ENCODE measurements around the gene MACROD2. TPM values are rescaled to one million over a fixed set of nuclear protein-coding genes. Genes with fewer than 3 reads are reported as not detected.
A peak's percentile ranks its signal among the peaks of the same experiment; 100 is the strongest.

The MACROD2 gene
- total RNA-seq, 1 experiment from 2014 or later = 1.5 TPM

GRCh38 chr20:15859061-15859460 is 1863.7 kb downstream of the MACROD2 start:
- Histone ChIP-seq H3K36me3 (replicated peaks; ENCODE audit: control insufficient read depth, insufficient read depth, low read length) (no peaks in the 10 kb centered on the region), H3K4me3 (ENCODE audit: insufficient read depth, low read depth, low read length) (no peak overlapping the region), H3K27me3 (ENCODE audit: control insufficient read depth, insufficient read depth, low read length) (no peaks in the 10 kb centered on the region)
- DNase-seq = no peak

GRCh38 chr20:15860850-15861249 is 1865.5 kb downstream of the MACROD2 start:
- H3K36me3 ChIP-seq (replicated peaks; ENCODE audit: control insufficient read depth, insufficient read depth, low read length) = no peaks in the 10 kb centered on the region
- H3K4me3 ChIP-seq (ENCODE audit: insufficient read depth, low read depth, low read length) = no peak overlapping the region
- H3K27me3 ChIP-seq (ENCODE audit: control insufficient read depth, insufficient read depth, low read length) = no peaks in the 10 kb centered on the region
- DNase-seq = no peak

GRCh38 chr20:15862178-15862577 is 1866.9 kb downstream of the MACROD2 start:
- DNase-seq = no peak
- Histone ChIP-seq H3K36me3 (replicated peaks; ENCODE audit: control insufficient read depth, insufficient read depth, low read length) (no peaks in the 10 kb centered on the region), H3K4me3 (ENCODE audit: insufficient read depth, low read depth, low read length) (no peak overlapping the region), H3K27me3 (ENCODE audit: control insufficient read depth, insufficient read depth, low read length) (no peaks in the 10 kb centered on the region)

- Histone ChIP-seq H3K4me3 (ENCODE audit: insufficient read depth, low read depth, low read length) (no peak overlapping the region), H3K36me3 (replicated peaks; ENCODE audit: control insufficient read depth, insufficient read depth, low read length) (no peaks in the 10 kb centered on the region), H3K27me3 (ENCODE audit: control insufficient read depth, insufficient read depth, low read length) (no peaks in the 10 kb centered on the region)
- no peak for DNase-seq
Observed at GRCh38 chr20:15863735-15864134, 1868.4 kb downstream of the MACROD2 start.

GRCh38 chr20:15865553-15865952 is 1870.2 kb downstream of the MACROD2 start:
- Histone ChIP-seq H3K36me3 (replicated peaks; ENCODE audit: control insufficient read depth, insufficient read depth, low read length) (no peaks in the 10 kb centered on the region), H3K4me3 (ENCODE audit: insufficient read depth, low read depth, low read length) (no peak overlapping the region), H3K27me3 (ENCODE audit: control insufficient read depth, insufficient read depth, low read length) (no peaks in the 10 kb centered on the region)
- DNase-seq = no peak

GRCh38 chr20:15866916-15867730 is 1871.8 kb downstream of the MACROD2 start:
- no peak overlapping the region for H3K4me3 ChIP-seq (ENCODE audit: insufficient read depth, low read depth, low read length)
- no peaks in the 10 kb centered on the region for H3K27me3 ChIP-seq (ENCODE audit: control insufficient read depth, insufficient read depth, low read length)
- H3K36me3 ChIP-seq (replicated peaks; ENCODE audit: control insufficient read depth, insufficient read depth, low read length) = no peaks in the 10 kb centered on the region
- no peak for DNase-seq

- DNase-seq = peak; percentile 1
- H3K4me3 ChIP-seq (ENCODE audit: insufficient read depth, low read depth, low read length) = no peak overlapping the region
- H3K27me3 ChIP-seq (ENCODE audit: control insufficient read depth, insufficient read depth, low read length) = no peaks in the 10 kb centered on the region
- no peaks in the 10 kb centered on the region for H3K36me3 ChIP-seq (replicated peaks; ENCODE audit: control insufficient read depth, insufficient read depth, low read length)
Observed at GRCh38 chr20:15867899-15868298, 1872.6 kb downstream of the MACROD2 start.

- Histone ChIP-seq H3K27me3 (ENCODE audit: control insufficient read depth, insufficient read depth, low read length) (no peaks in the 10 kb centered on the region), H3K36me3 (replicated peaks; ENCODE audit: control insufficient read depth, insufficient read depth, low read length) (no peaks in the 10 kb centered on the region), H3K4me3 (ENCODE audit: insufficient read depth, low read depth, low read length) (no peak overlapping the region)
- DNase-seq = no peak
Observed at GRCh38 chr20:15875446-15875845, 1880.1 kb downstream of the MACROD2 start.

GRCh38 chr20:15882553-15882952 is 1887.2 kb downstream of the MACROD2 start:
- H3K27me3 ChIP-seq (ENCODE audit: control insufficient read depth, insufficient read depth, low read length) = no peaks in the 10 kb centered on the region
- no peak overlapping the region for H3K4me3 ChIP-seq (ENCODE audit: insufficient read depth, low read depth, low read length)
- DNase-seq = no peak
- H3K36me3 ChIP-seq (replicated peaks; ENCODE audit: control insufficient read depth, insufficient read depth, low read length) = no peaks in the 10 kb centered on the region

GRCh38 chr20:15886250-15886649 is 1890.9 kb downstream of the MACROD2 start:
- DNase-seq = no peak
- Histone ChIP-seq H3K4me3 (ENCODE audit: insufficient read depth, low read depth, low read length) (no peak overlapping the region), H3K36me3 (replicated peaks; ENCODE audit: control insufficient read depth, insufficient read depth, low read length) (no peaks in the 10 kb centered on the region), H3K27me3 (ENCODE audit: control insufficient read depth, insufficient read depth, low read length) (no peaks in the 10 kb centered on the region)

GRCh38 chr20:15887387-15887786 is 1892.1 kb downstream of the MACROD2 start:
- Histone ChIP-seq H3K36me3 (replicated peaks; ENCODE audit: control insufficient read depth, insufficient read depth, low read length) (no peaks in the 10 kb centered on the region), H3K27me3 (ENCODE audit: control insufficient read depth, insufficient read depth, low read length) (no peaks in the 10 kb centered on the region), H3K4me3 (ENCODE audit: insufficient read depth, low read depth, low read length) (no peak overlapping the region)
- no peak for DNase-seq

GRCh38 chr20:15889061-15889460 is 1893.7 kb downstream of the MACROD2 start:
- no peak for DNase-seq
- Histone ChIP-seq H3K36me3 (replicated peaks; ENCODE audit: control insufficient read depth, insufficient read depth, low read length) (no peaks in the 10 kb centered on the region), H3K27me3 (ENCODE audit: control insufficient read depth, insufficient read depth, low read length) (no peaks in the 10 kb centered on the region), H3K4me3 (ENCODE audit: insufficient read depth, low read depth, low read length) (no peak overlapping the region)

- no peak for DNase-seq
- Histone ChIP-seq H3K36me3 (replicated peaks; ENCODE audit: control insufficient read depth, insufficient read depth, low read length) (no peaks in the 10 kb centered on the region), H3K27me3 (ENCODE audit: control insufficient read depth, insufficient read depth, low read length) (no peaks in the 10 kb centered on the region), H3K4me3 (ENCODE audit: insufficient read depth, low read depth, low read length) (no peak overlapping the region)
Observed at GRCh38 chr20:15889514-15890256, 1894.4 kb downstream of the MACROD2 start.

- Histone ChIP-seq H3K36me3 (replicated peaks; ENCODE audit: control insufficient read depth, insufficient read depth, low read length) (no peaks in the 10 kb centered on the region), H3K27me3 (ENCODE audit: control insufficient read depth, insufficient read depth, low read length) (no peaks in the 10 kb centered on the region), H3K4me3 (ENCODE audit: insufficient read depth, low read depth, low read length) (no peak overlapping the region)
- DNase-seq = no peak
Observed at GRCh38 chr20:15890407-15890982, 1895.2 kb downstream of the MACROD2 start.

- no peaks in the 10 kb centered on the region for H3K27me3 ChIP-seq (ENCODE audit: control insufficient read depth, insufficient read depth, low read length)
- H3K4me3 ChIP-seq (ENCODE audit: insufficient read depth, low read depth, low read length) = no peak overlapping the region
- no peaks in the 10 kb centered on the region for H3K36me3 ChIP-seq (replicated peaks; ENCODE audit: control insufficient read depth, insufficient read depth, low read length)
- no peak for DNase-seq
Observed at GRCh38 chr20:15895126-15895525, 1899.8 kb downstream of the MACROD2 start.

Data from H7 (cell line).